ENCODE measurements around the gene ZSCAN18.
"Not testable (repeated sequence)": the region's sequence is repeated elsewhere in the genome, so short reads cannot be mapped to it uniquely, and the experiment has no call there.

ZSCAN18 gene

GRCh38 chr19:58097781-58098681, at the start of gene ZSCAN18:
Gene ZSCAN18, minus strand, starts transcription at chr19:58098231. Its CDS starts 7,964 bp downstream, at chr19:58090267.
- peak; percentile 95 for DNase-seq (ENCODE audit: low read depth)
- H3K4me3 ChIP-seq (ENCODE audit: low read depth, low read length), result peak within 1 kb of the TSS; percentile 96
- in situ Hi-C loops (cut with HindIII; ENCODE audit: low sequenced_read_pairs), result no loop called here
- TF ChIP-seq CTCF (IDR thresholded peaks at IDR 0.05; ENCODE audit: low read depth, low read length, missing control alignments), result no peak

- H3K4me3 ChIP-seq (ENCODE audit: low read depth, low read length); DNase-seq (ENCODE audit: low read depth); in situ Hi-C loops (cut with HindIII; ENCODE audit: low sequenced_read_pairs): not testable (repeated sequence)
Observed at GRCh38 chr19:58147475-58147874, 49.4 kb upstream of the ZSCAN18 start.

- no peak for DNase-seq (ENCODE audit: low read depth)
- no peak overlapping the region for H3K4me3 ChIP-seq (ENCODE audit: low read depth, low read length)
- in situ Hi-C loops (cut with HindIII; ENCODE audit: low sequenced_read_pairs), result no loop called here
- TF ChIP-seq CTCF (IDR thresholded peaks at IDR 0.05; ENCODE audit: low read depth, low read length, missing control alignments), result no peak
Observed at GRCh38 chr19:58145849-58146248, 47.8 kb upstream of the ZSCAN18 start.

GRCh38 chr19:58134244-58134643, 36.2 kb upstream of the ZSCAN18 start:
- no peak for DNase-seq (ENCODE audit: low read depth)
- H3K4me3 ChIP-seq (ENCODE audit: low read depth, low read length), result no peak overlapping the region
- in situ Hi-C loops (cut with HindIII; ENCODE audit: low sequenced_read_pairs), result no loop called here
- TF ChIP-seq CTCF (IDR thresholded peaks at IDR 0.05; ENCODE audit: low read depth, low read length, missing control alignments), result no peak

GRCh38 chr19:58129284-58129683, 31.3 kb upstream of the ZSCAN18 start:
- in situ Hi-C loops (cut with HindIII; ENCODE audit: low sequenced_read_pairs), result loop anchor here (5.0 kb wide), 1 partner anchor 38 kb away; no protein-coding TSS in a partner anchor
- H3K4me3 ChIP-seq (ENCODE audit: low read depth, low read length), result no peak overlapping the region
- no peak for TF ChIP-seq CTCF (IDR thresholded peaks at IDR 0.05; ENCODE audit: low read depth, low read length, missing control alignments)
- no peak for DNase-seq (ENCODE audit: low read depth)

DNA sequence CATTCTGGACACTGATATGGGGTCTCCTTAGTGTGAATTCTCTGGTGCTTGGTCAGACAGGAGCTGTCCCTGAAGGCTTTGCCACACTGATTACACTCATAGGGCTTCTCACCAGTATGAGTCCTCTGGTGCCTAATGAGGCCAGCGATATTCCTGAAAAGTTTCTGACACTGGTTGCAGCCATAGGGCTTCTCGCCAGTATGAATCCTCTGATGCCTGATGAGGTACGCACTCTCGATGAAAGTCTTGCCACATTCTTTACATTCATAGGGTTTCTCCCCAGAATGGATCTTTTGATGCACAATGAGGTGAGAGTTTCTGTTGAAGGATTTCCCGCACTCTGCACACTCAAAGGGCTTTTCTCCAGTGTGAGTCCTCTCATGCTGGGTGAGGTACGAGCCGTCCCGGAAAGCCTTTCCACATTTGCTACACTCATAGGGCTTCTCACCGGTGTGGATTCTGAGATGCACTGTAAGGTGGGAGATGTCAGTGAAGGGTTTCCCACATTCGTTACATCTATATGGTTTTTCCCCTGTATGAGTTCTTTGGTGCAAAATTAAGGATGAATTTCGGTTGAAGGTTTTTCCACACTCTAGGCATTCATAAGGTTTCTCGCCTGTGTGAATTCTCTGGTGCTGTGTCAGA, 30.1 kb upstream of the ZSCAN18 start:
- in situ Hi-C loops (cut with HindIII; ENCODE audit: low sequenced_read_pairs), result loop anchor here (5.0 kb wide), 1 partner anchor 39 kb away; no protein-coding TSS in a partner anchor
- TF ChIP-seq CTCF (IDR thresholded peaks at IDR 0.05; ENCODE audit: low read depth, low read length, missing control alignments), result no peak
- DNase-seq (ENCODE audit: low read depth), result no peak
- no peak overlapping the region for H3K4me3 ChIP-seq (ENCODE audit: low read depth, low read length)

DNA sequence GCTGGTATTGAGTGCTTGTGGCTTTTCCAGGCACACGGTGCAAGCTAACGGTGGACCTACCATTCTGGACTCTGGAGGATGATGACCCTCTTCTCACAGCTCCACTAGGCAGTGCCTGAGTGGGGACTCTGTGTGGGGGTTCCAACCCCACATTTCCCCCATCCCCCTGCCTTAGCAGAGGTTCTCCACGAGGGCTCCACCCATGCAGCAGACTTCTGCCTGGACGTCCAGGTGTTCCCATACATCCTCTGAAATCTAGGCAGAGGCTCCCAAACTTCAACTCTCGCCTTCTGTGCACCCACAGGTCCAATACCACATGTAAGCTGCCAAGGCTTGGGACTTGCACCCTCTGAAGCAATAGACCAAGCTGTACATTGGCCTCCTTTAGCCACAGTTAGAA, 25.3 kb upstream of the ZSCAN18 start:
- no peak for TF ChIP-seq CTCF (IDR thresholded peaks at IDR 0.05; ENCODE audit: low read depth, low read length, missing control alignments)
- no peak for DNase-seq (ENCODE audit: low read depth)
- H3K4me3 ChIP-seq (ENCODE audit: low read depth, low read length), result no peak overlapping the region
- in situ Hi-C loops (cut with HindIII; ENCODE audit: low sequenced_read_pairs), result no loop called here

Measured in astrocyte of the cerebellum (primary cell).